Measurements from ENCODE around the gene PARN. TPM values are rescaled to one million over a fixed set of nuclear protein-coding genes. Genes with fewer than 3 reads are reported as not detected.

PARN gene
- total RNA-seq, 1 experiment from 2014 or later = 56.2 TPM

DNA sequence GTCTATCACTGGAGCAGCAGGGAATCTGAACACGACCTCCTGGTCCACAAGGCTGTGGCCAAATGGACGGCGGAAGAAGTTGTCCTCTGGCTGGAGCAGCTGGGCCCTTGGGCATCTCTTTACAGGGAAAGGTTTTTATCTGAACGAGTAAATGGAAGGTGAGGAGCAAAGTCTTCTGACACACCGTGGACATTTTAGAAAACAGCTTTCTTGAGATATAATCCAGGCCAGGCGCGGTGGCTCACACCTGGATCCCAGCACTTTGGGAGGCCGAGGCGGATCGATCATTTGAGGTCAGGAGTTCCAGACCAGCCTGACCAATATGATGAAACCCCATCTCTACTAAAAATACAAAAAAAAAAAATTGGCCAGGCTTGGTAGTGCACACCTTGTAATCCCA lies 19.8 kb upstream of the PARN start:
- WGBS (ENCODE audit: extremely low coverage, insufficient read length, low lambda C conversion rate) = no CpG with 5 or more reads among the region's 10 CpGs
- no peak overlapping the region for H2BK15ac ChIP-seq (ENCODE audit: low read depth, low read length)
- H3K27ac ChIP-seq (ENCODE audit: insufficient read length, low read depth, low read length) = no peak overlapping the region
- Mint-ChIP-seq H3K4me3 (no peak overlapping the region), H3K27me3 (ENCODE audit: low read depth) (no peaks in the 10 kb centered on the region), H3K4me1 (no peaks in the 10 kb centered on the region), H3K27ac (peak overlapping the region in 1 of 3 experiments; percentile 49; a peak in 2 of 7 replicates), H3K9me3 (no peaks in the 10 kb centered on the region; a peak in 1 of 5 replicates), H3K36me3 (ENCODE audit: insufficient read depth in 1 of 3, low read depth in 3 of 3) (peaks cover 31 to 77% (median 72%) of the 10 kb centered on the region in 3 experiments)
- H3K14ac ChIP-seq (ENCODE audit: insufficient read depth, low read length) = no peak overlapping the region
- no peak overlapping the region for H2BK12ac ChIP-seq (ENCODE audit: insufficient read length, low read depth, low read length)
- H3T11ph ChIP-seq (ENCODE audit: low read length) = no peak overlapping the region
- no peak overlapping the region for H2BK5ac ChIP-seq (ENCODE audit: insufficient read length, low read length)
- no peak overlapping the region for H3K23ac ChIP-seq (ENCODE audit: insufficient read length, low read depth, low read length)
- no peaks in the 10 kb centered on the region for H3K9me3 ChIP-seq (ENCODE audit: control insufficient read depth, low read depth, low read length)
- no peak overlapping the region for H2AK5ac ChIP-seq (ENCODE audit: insufficient read length, low read length)
- H3K79me1 ChIP-seq (ENCODE audit: insufficient read depth, low read depth, low read length, poor library complexity, severe bottlenecking) = peaks cover under 1% of the 10 kb centered on the region
- no peak overlapping the region for H4K8ac ChIP-seq (replicated peaks; ENCODE audit: insufficient read length, low read depth, low read length)
- TF ChIP-seq, protein P1, sequence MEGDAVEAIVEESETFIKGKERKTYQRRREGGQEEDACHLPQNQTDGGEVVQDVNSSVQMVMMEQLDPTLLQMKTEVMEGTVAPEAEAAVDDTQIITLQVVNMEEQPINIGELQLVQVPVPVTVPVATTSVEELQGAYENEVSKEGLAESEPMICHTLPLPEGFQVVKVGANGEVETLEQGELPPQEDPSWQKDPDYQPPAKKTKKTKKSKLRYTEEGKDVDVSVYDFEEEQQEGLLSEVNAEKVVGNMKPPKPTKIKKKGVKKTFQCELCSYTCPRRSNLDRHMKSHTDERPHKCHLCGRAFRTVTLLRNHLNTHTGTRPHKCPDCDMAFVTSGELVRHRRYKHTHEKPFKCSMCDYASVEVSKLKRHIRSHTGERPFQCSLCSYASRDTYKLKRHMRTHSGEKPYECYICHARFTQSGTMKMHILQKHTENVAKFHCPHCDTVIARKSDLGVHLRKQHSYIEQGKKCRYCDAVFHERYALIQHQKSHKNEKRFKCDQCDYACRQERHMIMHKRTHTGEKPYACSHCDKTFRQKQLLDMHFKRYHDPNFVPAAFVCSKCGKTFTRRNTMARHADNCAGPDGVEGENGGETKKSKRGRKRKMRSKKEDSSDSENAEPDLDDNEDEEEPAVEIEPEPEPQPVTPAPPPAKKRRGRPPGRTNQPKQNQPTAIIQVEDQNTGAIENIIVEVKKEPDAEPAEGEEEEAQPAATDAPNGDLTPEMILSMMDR (conservative IDR thresholded peaks at IDR 0.05) = no peak
- no peak overlapping the region for H2BK120ac ChIP-seq (ENCODE audit: low read depth, low read length, poor library complexity, severe bottlenecking)
- H3K23me2 ChIP-seq (ENCODE audit: insufficient read length, low read depth, low read length, poor library complexity, severe bottlenecking) = no peaks in the 10 kb centered on the region
- no peaks in the 10 kb centered on the region for H3K79me2 ChIP-seq (ENCODE audit: insufficient read depth, low read length)
- H4K5ac ChIP-seq (ENCODE audit: insufficient read length, low read depth, low read length) = no peak overlapping the region
- no peak overlapping the region for H2AFZ ChIP-seq (ENCODE audit: low read length)
- no peak overlapping the region for H3K9ac ChIP-seq (ENCODE audit: extremely low read depth, insufficient read length, low read length)
- DNase-seq = no peak
- no peaks in the 10 kb centered on the region for H3K4me1 ChIP-seq (ENCODE audit: insufficient read depth, low read length)
- no peak overlapping the region for H3K4me2 ChIP-seq (ENCODE audit: insufficient read depth, insufficient read length, low read length)
- no peak overlapping the region for H3K56ac ChIP-seq (ENCODE audit: insufficient read length, low read depth, low read length)
- H3K27me3 ChIP-seq (ENCODE audit: insufficient read depth, low read length) = no peaks in the 10 kb centered on the region
- H2BK20ac ChIP-seq (ENCODE audit: low read depth, low read length, poor library complexity, severe bottlenecking) = no peak overlapping the region
- no peaks in the 10 kb centered on the region for H4K20me1 ChIP-seq (ENCODE audit: control insufficient read depth, insufficient read depth, insufficient read length)
- no peak overlapping the region for H3K18ac ChIP-seq (ENCODE audit: insufficient read length, low read depth, low read length)
- H4K91ac ChIP-seq (ENCODE audit: insufficient read length, low read depth, low read length) = no peak overlapping the region
- H3K4ac ChIP-seq (ENCODE audit: low read depth, low read length) = no peak overlapping the region
